ENCODE measurements around the gene GFRA3.

DNA sequence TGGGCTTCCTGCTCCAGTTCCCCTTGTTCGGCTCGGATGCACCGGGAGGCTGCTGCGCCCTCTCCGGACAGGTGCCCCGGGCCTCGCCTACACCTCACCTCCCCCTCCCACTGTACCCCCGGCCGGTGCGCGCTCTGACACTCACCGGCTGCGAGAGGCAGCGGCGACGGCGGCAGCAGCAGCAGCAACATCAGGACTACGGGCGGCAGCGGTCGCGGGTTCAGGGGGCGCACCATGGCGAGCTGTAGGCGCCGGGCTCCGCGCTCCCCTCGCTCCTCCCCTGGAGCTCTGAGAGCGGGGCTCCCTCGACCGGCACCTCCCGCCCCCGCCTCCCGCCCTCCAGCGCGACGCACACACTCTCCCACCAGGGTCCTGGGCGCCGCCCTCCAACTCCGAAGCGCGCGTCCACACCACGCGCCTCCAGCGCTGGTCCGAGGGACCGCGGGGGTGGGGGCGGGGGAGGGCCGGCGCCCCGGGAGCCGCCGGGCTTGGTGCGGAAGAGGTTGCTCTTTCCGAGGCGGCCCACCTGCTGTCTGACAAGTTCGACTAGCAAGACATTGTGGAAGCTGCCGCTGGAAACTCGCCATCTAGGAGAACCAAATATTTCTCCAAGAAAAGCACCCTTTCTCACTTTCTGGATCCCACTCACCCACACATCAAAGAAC, at the start of gene GFRA3:
- TF ChIP-seq POLR2AphosphoS5 (IDR thresholded peaks at IDR 0.05; ENCODE audit: insufficient read depth in 1 of 2, low read depth in 1 of 2), result no peak
- TF ChIP-seq, protein P1, sequence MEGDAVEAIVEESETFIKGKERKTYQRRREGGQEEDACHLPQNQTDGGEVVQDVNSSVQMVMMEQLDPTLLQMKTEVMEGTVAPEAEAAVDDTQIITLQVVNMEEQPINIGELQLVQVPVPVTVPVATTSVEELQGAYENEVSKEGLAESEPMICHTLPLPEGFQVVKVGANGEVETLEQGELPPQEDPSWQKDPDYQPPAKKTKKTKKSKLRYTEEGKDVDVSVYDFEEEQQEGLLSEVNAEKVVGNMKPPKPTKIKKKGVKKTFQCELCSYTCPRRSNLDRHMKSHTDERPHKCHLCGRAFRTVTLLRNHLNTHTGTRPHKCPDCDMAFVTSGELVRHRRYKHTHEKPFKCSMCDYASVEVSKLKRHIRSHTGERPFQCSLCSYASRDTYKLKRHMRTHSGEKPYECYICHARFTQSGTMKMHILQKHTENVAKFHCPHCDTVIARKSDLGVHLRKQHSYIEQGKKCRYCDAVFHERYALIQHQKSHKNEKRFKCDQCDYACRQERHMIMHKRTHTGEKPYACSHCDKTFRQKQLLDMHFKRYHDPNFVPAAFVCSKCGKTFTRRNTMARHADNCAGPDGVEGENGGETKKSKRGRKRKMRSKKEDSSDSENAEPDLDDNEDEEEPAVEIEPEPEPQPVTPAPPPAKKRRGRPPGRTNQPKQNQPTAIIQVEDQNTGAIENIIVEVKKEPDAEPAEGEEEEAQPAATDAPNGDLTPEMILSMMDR (IDR thresholded peaks at IDR 0.05), result no peak

Measured in vagina (tissue), 2 donors.